Right kidney (tissue), 1 donor: ENCODE measurements around the gene LGALS7B.
"Not testable (repeated sequence)": the region's sequence is repeated elsewhere in the genome, so short reads cannot be mapped to it uniquely, and the experiment has no call there.

Source experiments
- DNase-seq: peaks from one replicate; pipeline ENCODE4 v3.0.0-alpha.2; 2016

Gene LGALS7B

DNA sequence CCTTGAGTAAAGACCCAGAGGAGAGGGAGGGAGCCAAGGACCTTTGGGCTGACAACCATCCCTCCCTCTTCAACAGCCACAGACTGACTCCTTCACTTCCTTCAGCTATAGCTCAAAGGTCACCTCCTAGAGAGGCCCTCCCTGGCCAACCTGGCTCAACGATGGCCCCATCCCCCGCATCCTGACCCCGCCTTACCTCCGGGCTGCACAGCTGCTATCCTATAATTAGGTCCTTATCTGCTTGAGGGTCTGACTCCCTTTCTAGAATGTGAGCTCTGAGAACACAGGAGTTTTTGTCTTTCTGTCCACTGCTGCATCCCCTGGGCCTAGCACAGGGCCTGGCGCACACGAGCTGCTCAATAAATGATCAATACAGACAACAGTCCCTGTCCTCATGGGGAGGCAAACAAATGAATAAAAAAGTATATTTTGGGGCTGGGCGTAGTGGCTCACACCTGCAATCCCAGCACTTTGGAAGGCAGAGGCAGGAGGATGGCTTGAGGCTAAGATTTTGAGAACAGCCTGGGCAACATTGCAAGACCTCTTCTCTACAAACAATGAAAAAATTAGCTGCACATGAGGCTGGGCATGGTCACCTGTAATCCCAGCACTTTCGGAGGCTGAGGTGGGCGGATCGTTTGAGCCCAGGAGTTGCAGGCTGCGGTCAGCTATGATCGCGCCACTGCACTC lies 30.4 kb downstream of the LGALS7B start:
- peak; percentile 30 for DNase-seq

DNA sequence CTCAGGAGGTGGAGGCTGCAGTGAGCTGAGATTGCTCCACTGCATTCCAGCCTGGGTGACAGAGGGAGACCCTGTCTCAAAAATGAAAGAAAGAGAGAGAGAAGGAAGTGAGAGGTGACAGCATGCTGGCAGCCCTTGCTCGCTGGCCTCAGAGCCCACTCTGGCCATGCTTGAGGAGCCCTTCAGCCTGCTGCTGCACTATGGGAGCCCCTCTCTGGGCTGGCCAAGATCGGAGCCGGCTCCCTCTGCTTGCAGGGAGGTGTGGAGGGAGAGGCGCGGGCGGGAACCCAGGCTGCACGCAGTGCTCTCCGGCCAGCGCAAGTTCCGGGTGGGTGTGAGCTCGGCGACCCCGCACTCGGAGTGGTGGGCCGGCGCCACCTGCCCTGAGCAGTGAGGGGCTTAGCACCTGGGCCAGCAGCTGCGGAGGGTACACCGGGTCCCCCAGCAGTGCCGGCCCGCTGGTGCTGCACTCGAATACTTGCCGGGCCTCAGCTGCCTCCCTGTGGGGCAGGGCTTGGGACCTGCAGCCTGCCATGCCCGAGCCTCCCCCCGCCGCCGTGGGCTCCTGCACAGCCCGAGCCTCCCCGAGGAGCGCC lies 32.3 kb downstream of the LGALS7B start:
- DNase-seq = not testable (repeated sequence)

DNA sequence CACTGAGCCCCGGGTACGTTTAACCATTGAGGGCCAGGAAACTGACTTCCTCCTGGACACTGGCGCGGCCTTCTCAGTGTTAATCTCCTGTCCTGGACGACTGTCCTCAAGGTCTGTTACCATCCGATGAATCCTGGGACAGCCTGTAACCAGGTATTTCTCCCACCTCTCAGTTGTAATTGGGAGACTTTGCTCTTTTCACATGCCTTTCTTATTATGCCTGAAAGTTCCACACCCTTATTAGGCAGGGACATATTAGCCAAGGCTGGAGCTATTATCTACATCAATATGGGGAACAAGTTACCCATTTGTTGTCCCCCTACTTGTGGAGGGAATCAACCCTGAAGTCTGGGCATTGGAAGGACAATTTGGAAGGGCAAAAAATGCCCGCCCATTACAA lies 36.9 kb downstream of the LGALS7B start:
- DNase-seq = not testable (repeated sequence)

DNA sequence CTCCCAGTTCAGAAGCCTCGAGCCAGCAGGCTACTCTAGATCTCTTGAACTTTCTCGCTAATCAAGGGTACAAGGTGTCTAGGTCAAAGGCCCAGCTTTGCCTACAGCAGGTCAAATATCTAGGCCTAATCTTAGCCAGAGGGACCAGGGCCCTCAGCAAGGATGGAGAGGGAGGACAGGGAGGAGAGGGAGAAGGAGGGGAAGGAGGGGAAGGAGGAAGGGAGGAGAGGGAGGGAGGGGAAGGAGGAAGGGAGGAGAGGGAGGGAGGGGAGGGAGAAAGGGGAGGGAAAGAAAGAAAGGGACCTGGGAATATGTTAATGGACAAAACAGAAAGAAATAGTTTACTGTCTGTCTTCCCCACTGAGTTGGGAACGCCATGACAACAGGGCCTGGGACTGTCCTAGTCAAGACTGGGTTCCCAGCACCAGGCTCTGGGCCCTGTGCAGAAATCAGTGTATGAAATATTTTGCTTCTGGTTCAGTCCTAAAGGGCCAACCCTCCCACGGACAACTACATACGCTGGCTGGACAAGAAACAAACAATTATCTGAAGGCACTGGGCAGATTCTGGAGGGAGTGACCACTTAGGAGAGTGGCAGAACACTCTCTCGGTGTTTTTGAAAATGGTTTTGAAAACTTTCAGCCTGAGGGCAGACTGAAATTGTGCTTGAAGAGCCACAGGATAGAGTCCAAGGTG lies 38.0 kb downstream of the LGALS7B start:
- no peak for DNase-seq

DNA sequence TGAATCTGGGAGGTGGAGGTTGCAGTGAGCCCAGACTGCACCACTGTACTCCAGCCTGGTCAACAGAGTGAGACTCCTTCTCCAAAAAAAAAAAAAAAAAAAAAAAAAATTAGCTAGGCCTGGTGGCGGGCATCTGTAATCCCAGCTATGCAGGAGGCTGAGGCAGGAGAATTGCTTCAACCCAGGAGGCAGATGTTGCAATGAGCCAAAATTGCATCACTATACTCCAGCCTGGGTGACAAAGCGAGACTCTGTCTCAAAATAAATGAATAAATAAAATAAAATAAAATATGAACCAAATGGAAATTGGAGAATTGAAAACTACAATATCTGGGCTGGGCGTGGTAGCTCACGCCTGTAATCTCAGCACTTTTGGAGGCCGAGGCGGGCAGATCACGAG lies 40.2 kb downstream of the LGALS7B start:
- DNase-seq = not testable (repeated sequence)

DNA sequence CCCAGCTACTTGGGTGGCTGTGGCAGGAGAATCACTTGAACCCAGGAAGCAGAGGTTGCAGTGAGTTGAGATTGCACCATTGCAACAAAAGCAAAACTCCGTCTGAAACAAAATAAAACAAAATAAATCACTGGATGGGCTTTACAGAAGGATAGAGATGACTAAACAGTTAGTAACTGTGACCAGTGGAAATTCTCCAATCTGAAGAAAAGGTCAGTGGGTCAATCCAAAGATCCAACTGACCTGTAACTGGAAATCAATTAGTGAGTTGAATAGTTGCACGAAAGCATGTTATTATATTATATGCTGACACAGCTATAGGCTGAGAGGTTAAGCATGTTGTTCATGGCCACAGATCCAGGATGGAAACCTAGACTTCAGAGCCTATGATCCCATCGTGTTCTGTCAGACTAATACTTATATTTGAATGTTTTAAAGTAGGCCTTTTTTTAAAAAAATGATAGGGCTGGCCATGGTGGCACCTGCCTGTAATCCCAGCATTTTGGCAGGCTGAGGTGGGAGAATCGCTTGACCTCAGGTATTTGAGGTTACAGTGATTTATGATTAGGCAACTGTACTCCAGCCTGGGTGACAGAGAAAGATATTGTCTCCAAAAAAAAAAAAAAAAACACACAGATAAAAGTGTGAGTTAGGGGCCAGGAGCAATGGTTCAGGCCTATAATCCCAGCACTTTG lies 41.2 kb downstream of the LGALS7B start:
- no peak for DNase-seq

DNA sequence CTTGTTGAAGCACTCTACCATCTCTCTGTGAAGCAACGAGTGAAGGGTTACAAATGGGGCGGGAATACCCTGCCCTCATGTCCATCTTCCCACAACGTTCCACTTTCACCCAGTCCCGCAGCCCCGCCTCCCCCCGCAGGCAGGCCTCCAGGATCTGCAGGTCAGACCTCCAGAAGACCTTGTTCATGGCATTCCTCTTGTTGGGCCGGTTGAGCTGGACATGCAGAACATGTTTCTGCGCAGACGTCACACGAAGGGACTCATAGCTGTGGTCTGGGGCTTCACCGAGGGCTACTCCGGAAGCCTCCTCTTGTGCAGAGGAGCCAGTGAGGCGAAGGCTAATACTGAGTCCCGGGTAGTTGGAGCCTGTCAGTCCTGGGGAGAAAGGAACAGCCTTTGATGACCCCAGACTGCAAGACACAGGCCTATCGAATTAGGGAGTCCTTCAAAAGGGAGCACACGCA lies 42.2 kb downstream of the LGALS7B start:
- no peak for DNase-seq

DNA sequence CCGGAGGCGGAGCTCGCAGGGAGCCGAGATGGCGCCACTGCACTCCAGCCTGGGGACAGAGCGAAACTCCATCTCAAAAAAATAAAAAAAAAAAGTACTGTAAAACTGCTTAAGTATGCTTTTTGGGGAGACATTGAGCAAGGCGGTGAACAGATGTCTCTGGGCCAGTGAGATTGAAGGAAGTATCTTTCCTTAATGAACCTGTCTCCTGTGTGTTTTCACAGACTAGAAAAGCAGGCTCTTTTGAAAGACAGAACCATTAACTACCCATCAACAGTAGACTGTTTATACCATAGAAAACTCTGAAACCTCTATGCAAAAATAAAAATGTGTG lies 44.1 kb downstream of the LGALS7B start:
- DNase-seq = no peak

DNA sequence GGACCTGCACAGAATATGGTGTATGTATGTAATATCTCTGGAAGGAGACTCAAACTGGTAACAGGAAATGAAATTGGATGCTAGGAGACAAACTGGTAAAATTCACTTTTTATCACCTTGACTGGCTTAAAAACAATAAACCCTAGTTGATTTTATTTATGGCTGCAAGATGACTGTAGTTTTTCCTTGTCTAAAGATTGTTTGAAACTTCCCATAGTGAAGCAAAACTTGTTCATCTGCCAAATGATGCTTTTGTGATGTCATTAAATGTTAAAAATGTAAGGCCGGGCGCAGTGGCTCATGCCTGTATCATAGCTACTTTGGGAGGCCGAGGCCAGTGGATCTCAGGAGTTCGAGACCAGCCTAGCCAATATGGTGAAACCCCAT lies 45.1 kb downstream of the LGALS7B start:
- no peak for DNase-seq

DNA sequence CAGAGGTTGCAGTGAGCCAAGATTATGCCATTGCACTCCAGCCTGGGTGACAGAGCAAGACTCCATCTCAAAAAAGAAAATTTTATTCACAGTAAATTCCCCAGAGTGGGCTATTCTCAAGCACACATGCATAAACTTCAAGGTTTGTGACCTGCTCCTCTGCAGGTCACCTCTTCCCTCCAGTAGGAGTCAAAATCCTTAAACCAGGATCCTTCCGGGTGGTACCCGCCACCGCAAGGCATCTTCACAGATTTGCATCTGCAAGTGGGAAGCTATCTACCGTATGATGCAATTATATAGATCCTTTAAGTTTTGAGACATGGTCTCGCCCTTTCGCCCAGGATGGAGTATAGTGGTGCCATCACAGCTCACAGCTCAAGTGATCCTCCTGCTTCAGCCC lies 45.6 kb downstream of the LGALS7B start:
- no peak for DNase-seq

DNA sequence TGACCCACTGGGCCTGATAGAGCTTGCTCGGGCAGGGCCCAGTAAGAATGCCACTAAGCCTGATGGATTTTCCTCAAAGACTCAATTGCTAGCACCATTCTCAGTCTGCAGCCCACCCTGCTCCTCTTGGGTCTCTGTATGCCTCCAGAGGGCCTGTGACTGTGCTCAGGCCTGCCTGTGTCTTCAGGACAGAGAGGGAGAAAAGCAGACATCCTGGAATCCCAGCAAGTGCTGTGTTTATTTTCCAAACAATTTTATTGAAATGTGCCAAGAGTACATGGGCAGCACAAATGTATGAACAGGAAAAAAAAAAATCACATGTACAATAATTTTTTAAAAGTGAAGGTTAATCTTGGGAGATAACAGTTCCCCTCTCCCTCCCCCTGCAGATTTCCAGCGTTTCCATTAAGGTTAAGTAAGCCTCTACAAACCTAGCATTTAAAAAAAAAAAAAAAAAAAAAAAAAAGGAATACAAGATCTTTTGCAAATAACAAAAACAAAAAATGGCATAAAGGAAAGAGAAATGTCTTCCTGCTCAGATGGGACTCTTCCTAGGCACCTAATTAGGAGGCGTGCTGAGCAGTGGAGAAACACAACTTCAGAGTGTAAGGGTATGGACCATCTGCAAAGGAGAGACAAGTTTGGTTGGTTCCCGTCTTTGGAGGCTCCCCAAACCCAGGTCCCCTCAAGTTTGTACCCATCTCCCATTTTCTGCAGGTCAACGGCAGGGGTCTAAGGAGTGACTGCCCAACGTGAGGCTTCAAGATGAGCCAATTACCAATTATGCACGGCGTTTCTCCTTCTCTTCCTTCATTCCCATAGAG lies 47.4 kb downstream of the LGALS7B start:
- DNase-seq = no peak

DNA sequence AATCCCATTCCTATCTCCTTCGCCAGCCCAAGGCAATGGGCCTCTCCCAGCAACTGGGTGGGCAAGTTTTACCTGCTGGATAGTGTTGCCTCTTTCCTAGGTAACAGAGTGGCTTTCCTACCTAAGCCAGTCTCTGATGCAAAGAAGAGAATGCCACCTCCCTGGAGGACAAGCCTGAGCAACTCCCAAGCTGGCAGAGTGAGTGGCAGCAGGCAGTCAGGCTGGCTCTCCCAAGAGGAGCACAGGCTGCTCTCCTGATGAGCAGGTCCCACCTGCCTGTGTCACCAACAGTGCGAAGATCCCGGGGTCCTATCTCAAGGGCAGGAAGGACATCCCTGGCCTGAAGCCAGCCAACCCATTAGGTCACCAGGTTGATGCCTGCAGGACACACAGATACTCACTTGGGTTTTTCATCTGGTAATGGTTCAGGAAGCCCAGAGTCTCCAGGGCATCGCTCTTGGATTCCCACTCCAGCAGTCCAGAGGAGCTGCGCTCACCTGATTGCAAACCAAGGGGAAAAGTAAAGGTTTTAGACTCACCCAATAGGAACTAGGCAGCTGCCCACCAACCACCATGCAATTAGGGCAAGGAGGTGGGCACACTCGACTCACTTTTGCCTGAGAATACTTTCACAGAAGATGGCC lies 48.1 kb downstream of the LGALS7B start:
- DNase-seq = no peak

DNA sequence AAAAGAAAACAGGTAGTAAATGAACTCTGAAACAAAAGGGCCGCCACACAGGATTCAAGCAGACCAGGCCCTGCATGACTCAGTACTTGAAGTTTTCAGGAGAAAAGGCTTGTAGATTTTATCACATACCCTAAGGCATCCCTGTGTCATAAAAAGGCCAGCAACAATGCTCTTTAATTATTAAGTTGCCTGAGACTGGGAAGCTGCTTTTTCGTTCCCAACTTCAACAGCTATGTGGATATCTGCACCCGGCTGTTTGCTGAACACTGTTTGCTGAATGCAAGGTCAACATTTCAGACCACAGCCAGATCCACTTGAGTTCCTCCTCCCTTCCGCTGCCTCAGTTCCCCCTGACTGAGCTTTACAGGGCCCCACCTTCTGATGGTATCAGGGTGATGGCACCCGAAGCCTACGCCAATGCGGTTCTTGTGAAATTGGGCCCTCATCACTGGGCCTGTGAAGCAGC lies 48.7 kb downstream of the LGALS7B start:
- DNase-seq = no peak

DNA sequence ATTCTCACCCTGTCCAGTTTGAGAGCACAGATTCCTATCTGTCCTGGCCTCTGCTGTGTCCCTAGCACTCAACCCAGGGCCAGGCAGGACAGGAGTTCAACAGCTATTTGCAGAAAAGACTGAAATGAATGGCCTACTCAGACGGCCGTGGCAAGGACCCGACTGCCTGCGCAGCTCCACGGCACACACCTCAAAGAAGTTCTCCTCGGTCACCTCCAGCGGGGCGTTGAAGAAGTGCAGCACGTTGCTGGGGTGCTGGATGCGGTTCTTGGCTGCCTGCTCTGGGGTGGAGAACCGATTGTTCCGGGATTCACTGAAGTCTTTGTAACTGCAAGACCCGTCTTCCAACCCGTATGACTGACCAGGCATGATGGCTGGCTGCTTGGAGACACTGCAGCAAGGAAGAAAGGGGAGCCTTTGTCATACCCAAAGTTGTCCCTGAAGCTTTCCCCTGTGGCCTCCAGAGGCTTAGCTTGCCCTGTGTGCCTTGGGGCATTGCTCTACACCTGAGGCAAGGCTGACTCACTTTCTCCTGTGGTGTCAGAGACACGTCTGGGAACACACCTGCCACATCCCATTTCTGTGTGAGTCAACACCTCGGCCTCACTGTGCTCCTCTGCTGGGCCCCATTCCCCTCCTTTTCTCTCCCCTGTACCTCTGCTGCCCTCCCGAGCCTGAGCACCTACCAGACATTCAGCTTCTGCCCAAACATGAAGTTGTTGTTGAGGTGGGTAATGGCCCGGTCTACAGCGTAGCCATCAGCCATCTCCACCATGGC lies 49.4 kb downstream of the LGALS7B start:
- no peak for DNase-seq

DNA sequence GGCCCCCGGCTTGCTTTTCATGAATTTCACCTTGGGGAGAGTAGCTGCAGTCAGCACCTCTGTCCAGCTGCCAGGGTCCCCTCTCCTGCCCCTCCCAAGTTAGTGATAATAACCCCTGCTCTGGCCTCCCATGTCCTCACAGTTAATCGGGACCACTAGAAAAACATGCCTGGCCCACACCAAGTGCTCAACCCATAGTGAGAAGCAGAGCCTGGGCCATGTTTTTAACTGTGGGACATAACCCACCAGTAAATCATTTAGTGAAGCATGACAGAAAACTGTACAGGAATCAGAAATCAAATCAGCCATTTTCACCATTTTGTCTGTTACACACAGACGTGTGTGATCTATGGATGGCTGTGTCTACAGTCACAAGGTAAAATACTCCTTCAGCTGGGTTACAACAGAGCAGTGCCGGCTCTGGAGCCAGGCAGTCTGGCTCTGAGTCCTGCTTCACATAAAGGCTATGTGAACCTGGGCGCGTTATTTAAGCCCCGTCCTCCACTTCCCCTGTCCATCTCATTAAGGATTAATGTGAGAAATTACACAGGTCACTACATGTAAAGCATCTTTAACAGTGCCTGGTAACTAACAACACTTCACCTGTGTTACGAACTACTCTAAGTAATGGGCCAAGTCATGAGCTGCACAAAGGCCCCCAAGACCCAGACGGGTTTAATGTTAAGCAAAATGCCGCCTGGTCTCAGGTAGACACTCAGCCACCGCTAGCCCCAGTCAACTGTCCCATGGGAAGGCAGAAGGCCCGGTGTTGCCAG lies 50.2 kb downstream of the LGALS7B start:
- no peak for DNase-seq

DNA sequence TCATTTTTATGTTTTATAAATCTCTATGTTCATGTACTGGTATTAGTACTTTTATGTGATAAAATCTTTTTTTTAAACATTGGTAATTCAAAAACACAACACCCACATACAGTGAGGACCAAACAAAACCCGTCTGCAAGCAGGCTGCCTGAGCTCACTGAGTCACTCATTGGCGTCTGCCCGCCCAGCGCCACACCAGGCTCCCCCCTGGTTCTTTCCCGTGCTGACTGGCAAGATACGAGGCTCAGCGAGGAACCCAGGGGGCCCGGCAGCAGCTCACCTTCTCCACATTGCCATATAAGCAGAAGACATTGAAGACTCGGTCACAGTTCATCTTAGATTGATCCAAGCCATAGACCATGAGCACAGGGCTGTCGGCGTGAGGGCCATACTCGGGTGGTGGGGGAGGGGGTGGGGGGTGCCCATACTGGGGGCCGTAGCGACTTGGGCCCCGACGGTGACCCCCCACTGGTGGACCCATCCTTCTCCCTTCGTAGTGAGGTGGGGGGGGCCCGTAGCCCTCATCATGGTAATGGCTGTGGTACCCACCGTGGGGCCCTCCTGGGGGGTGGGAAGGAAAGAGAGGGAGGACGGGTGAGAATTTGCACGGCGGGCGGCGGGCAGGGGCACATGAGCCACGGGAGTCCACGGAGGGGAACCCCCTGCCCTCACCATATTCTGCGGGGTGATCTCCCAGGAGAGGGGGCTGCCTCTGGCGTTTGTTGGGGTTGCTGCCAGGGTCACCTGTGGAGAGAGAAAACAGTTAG lies 51.0 kb downstream of the LGALS7B start:
- DNase-seq = no peak

DNA sequence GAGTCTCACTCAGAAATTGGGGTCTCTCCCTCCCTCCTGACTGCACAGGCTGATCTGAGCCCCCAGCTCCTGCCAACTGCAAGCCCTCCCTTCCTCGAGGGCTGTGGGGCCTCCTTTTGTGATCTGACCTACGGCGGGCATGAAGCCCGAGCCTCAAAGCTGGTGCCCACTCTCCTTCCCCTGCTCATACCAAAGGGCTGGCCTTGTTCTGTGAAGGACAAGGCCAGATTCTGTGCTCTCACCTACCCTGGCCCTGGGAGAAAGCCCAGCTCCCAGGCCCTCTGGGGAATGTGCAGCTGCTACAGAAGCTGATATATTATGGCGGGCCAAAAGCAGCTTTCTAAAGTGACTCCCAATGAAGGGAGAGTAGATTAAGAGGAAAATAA lies 51.6 kb downstream of the LGALS7B start:
- no peak for DNase-seq
